Osteocyte (in vitro differentiated cells): Measurements from ENCODE around the gene TBRG4. TPM values are rescaled to one million over a fixed set of nuclear protein-coding genes. Genes with fewer than 3 reads are reported as not detected.

Source experiments
- DNase-seq: peaks from one replicate; pipeline ENCODE4 v3.0.0; 2021; ENCODE audit warnings: mixed read lengths; ENCODE audit not compliant: unreplicated experiment; ENCODE audit errors: extremely low spot score
- H3K27ac Mint-ChIP-seq: one replicate; pipeline ENCODE4 v1.8.0; 2021; ENCODE audit warnings: mild to moderate bottlenecking, mixed read lengths; ENCODE audit not compliant: unreplicated experiment
- H3K27me3 Mint-ChIP-seq: one replicate; pipeline ENCODE4 v1.8.0; 2021; ENCODE audit warnings: mixed read lengths; ENCODE audit not compliant: unreplicated experiment
- H3K36me3 Mint-ChIP-seq: one replicate; pipeline ENCODE4 v1.8.0; 2021; ENCODE audit warnings: mixed read lengths; ENCODE audit not compliant: unreplicated experiment
- H3K4me1 Mint-ChIP-seq: one replicate; pipeline ENCODE4 v1.8.0; 2021; ENCODE audit warnings: mixed read lengths; ENCODE audit not compliant: unreplicated experiment
- H3K4me3 Mint-ChIP-seq: one replicate; pipeline ENCODE4 v1.8.0; 2021; ENCODE audit warnings: mild to moderate bottlenecking, moderate library complexity, mixed read lengths; ENCODE audit not compliant: unreplicated experiment
- H3K9me3 Mint-ChIP-seq: one replicate; pipeline ENCODE4 v1.8.0; 2021; ENCODE audit warnings: mixed read lengths; ENCODE audit not compliant: unreplicated experiment
- CTCF ChIP-seq: fragments of 200-600 bp; sonication (generic); IDR thresholded peaks from 2 replicates; pipeline ENCODE4 v1.5.0; 2021; ENCODE audit warnings: antibody characterized with exemption, mild to moderate bottlenecking, moderate library complexity
- total RNA-seq: library from RNA; stranded (reverse); gene quantifications from 2 replicates; pipeline ENCODE4 v1.2.1, GENCODE V29; 2021

The TBRG4 gene
- total RNA-seq, 1 donor from 2014 or later: 54.9 TPM

GRCh38 chr7:45126920-45127319, 15.4 kb upstream of the TBRG4 start:
- no peaks in the 10 kb centered on the region for H3K9me3 Mint-ChIP-seq
- H3K4me1 Mint-ChIP-seq: no peaks in the 10 kb centered on the region
- H3K4me3 Mint-ChIP-seq: no peak overlapping the region

GRCh38 chr7:45126201-45126600, 14.7 kb upstream of the TBRG4 start:
- no peaks in the 10 kb centered on the region for H3K9me3 Mint-ChIP-seq
- no peaks in the 10 kb centered on the region for H3K36me3 Mint-ChIP-seq
- H3K4me3 Mint-ChIP-seq: no peak overlapping the region
- H3K27me3 Mint-ChIP-seq: peaks cover 2% of the 10 kb centered on the region
- no peak for DNase-seq
- H3K4me1 Mint-ChIP-seq: no peaks in the 10 kb centered on the region
- no peak overlapping the region for H3K27ac Mint-ChIP-seq
- TF ChIP-seq CTCF: no peak

More at GRCh38 chr7:45126920-45127319, 15.4 kb upstream of the TBRG4 start:
- DNase-seq: no peak
- no peak for TF ChIP-seq CTCF
- Mint-ChIP-seq H3K27me3 (no peaks in the 10 kb centered on the region), H3K27ac (no peak overlapping the region), H3K36me3 (no peaks in the 10 kb centered on the region)

- H3K27me3 Mint-ChIP-seq: peaks cover 3% of the 10 kb centered on the region
- H3K27ac Mint-ChIP-seq: no peak overlapping the region
- no peaks in the 10 kb centered on the region for H3K4me1 Mint-ChIP-seq
- H3K4me3 Mint-ChIP-seq: no peak overlapping the region
- no peak for DNase-seq
- TF ChIP-seq CTCF: no peak
- no peaks in the 10 kb centered on the region for H3K36me3 Mint-ChIP-seq
- no peaks in the 10 kb centered on the region for H3K9me3 Mint-ChIP-seq
These were observed 13.9 kb upstream of the TBRG4 start for GRCh38 chr7:45125193-45125904.

- Mint-ChIP-seq H3K9me3 (no peaks in the 10 kb centered on the region), H3K4me1 (no peaks in the 10 kb centered on the region), H3K36me3 (no peaks in the 10 kb centered on the region), H3K27ac (no peak overlapping the region), H3K27me3 (peaks cover 3% of the 10 kb centered on the region), H3K4me3 (no peak overlapping the region)
- DNase-seq: no peak
- no peak for TF ChIP-seq CTCF
These were observed 12.6 kb upstream of the TBRG4 start for GRCh38 chr7:45123913-45124710.
